ENCODE data around the gene FAM118B.

DNA sequence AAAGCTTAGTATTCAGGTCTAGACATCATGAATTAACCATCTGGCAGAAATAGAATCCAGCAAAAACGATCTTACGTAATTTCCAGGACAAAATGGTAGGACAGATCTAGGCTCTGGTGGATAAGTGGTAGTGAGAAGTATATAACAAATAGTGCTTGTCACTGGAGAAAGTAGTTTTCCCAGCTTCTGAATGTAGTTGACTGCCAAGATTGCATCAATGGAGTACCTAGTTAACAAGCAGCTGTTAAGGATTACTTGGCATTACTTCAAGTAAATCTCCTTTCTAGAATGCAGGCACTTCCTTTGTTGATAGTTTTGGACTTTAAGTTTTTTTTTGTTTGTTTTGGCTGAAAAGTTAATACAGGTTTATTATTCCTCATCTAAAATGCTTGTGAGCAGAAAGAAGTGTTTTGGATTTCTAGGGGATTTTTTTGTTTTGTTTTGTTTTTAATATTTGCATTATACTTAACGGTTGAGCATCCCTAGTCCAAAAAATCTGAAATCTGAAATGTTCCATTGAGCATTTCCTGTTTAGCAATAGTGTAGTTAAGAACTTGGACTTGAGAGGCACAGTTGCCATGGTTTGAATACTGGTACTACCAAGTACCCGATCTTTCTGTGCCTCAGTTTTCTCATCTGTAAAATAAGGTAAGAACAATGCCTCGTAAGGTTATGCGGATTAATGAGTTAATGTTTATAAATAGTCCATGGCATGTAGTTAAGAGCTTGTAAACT lies 20.3 kb downstream of the FAM118B start:
- TF ChIP-seq CTCF (conservative IDR thresholded peaks at IDR 0.05) (no peak), EZH2 (IDR thresholded peaks at IDR 0.05; ENCODE audit: low read depth) (no peak)

Measured in PC-9 (cell line).